Stimulated activated CD8-positive, alpha-beta memory T cell treated with anti-CD3 and anti-CD28 coated beads, Interleukin-12 subunit alpha, Interleukin-12 subunit beta, amount 100 ng/mL, for 1 hour (primary cell): ENCODE data around the gene TOPORS.

Experiments used
- DNase-seq: peaks from one replicate; pipeline ENCODE4 v3.0.0-alpha.2; 2020; ENCODE audit warnings: low read depth

The TOPORS gene

DNA sequence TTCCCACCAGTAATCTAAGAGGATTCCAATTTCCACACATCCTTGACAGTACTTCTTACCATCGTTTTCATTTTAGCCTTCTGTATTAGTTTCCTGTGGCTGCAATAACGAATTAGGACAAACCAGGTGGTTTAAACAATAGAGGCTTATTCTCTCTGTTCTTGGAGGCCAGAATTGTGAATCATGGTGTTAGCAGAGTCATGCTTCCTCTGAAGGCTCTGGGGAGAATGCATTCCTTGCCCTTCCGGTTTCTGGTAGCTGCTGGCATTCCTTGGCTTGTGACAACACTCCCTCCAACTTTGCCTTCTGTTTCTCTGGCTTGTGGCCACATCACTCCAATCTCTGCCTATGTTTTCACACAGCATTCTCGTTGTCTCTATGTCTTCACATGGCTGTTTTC is 49.9 kb downstream of the TOPORS start:
- no peak for DNase-seq

DNA sequence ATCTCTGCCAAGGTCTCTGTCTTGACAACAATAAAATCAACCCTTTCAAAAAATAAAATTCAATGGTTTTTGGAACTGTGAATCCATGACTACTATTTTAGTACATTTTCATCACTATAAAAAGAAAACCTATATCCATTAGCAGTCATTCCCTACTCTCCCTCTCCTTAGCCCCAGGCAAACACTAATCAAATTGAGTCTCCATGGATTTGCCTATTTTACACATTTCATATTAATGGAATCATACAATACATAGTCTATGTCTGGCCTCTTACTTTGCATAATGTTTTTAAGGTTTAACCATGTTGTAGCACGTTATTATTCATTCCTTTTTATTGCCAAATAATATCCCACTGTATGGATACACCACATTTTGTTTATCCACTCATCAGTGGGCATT is 50.5 kb downstream of the TOPORS start:
- DNase-seq, result no peak

DNA sequence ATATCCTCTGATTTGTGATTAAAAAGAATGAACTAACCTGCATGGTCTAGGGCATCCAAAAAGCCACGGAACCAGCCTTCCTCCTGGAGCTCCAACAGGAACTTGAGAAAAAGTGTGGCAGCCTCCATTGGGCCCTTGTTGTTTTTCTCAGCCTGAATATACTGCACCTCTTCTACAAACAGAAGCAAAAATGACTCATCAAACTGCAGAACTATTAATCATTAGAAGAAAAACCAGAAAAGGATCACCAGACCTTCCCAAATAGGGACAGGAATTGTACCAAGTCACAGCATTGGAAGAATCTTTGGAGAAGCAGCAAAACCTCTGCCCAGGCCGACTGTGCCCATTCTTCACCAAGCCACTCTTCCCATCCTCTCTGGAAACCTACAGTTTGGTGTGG is 51.6 kb downstream of the TOPORS start:
- no peak for DNase-seq

DNA sequence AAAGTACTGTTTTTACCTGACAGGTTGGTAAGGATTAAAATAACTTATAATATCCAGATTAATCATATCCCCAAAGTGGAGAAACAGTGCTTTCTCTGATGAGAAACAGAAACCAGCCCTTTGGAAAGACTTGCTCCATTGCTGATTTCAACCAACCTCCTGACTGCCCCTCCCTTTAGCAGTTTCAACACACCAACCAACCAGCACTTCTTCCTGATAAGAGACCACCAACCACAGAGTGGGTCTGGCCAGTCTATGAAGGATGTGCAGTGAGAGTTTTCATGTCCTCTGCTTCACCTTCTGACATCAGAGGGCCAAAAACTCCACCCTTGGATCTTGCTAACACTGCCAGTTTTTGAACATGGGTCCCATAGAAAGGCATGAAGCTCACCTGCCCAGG is 54.5 kb downstream of the TOPORS start:
- no peak for DNase-seq

DNA sequence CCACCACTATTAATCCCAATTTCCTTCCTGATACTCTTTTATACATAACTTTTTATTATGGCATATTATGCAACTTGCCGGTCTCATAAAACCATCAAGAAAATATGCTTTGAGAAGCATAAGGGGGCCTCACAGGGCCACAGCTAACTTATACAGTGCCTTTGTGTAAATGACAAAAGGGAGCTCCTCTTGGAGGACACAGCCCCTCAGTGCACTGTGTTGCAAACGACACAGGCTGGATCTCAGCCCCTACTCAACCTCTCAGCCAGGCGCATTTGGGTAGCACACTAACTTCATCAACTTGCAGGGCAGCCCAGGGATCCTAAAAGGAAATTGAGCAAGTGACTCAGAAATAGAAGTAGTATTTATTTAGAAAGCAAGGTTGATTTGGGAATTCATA is 61.8 kb downstream of the TOPORS start:
- DNase-seq, result no peak
